ENCODE data around the gene PAIP2. TPM values are rescaled to one million over a fixed set of nuclear protein-coding genes. Genes with fewer than 3 reads are reported as not detected.

Gene PAIP2
- total RNA-seq, 1 experiment from 2014 or later: 73.6 TPM

DNA sequence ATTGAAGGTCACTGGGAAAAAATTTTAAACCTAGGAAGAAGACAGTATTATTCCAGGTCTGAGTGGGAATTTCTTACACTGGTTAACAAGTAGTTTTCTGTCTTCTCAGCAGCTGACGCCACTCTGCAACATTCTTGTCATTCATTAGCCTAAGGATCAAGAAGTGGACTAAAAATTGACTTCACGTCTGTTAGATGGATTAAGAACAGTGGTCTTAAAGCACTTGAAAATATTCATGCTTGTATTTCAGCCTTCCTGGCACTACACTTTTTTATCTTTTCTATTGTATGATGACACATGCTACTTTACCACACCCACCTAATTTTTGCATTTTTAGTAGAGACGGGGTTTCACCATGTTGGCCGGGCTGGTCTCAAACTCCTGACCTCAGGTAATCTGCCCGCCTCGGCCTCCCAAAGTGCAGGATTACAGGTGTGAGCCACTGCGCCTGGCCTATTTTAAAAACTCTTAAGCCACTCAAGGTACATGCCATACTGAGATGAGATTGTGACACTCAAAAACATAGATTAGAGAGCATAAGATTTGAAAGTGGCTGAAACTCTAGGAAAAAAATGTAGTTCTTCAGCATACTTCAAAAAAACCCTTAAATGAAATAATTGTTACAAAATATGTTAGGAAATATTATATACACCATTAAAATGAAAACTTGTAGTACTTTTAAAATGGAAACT lies 39.7 kb upstream of the PAIP2 start:
- Mint-ChIP-seq H3K27me3 (ENCODE audit: insufficient read depth, unreplicated experiment) (no peaks in the 10 kb centered on the region), H3K4me3 (ENCODE audit: unreplicated experiment) (no peak overlapping the region), H3K4me1 (ENCODE audit: low read depth, unreplicated experiment) (peaks cover 49% of the 10 kb centered on the region), H3K36me3 (ENCODE audit: insufficient read depth, unreplicated experiment) (peaks cover 51% of the 10 kb centered on the region), H3K27ac (ENCODE audit: unreplicated experiment) (no peak overlapping the region), H3K9me3 (ENCODE audit: unreplicated experiment) (no peaks in the 10 kb centered on the region)
- CTCF ChIA-PET: no interaction called here
- TF ChIP-seq, protein P1, sequence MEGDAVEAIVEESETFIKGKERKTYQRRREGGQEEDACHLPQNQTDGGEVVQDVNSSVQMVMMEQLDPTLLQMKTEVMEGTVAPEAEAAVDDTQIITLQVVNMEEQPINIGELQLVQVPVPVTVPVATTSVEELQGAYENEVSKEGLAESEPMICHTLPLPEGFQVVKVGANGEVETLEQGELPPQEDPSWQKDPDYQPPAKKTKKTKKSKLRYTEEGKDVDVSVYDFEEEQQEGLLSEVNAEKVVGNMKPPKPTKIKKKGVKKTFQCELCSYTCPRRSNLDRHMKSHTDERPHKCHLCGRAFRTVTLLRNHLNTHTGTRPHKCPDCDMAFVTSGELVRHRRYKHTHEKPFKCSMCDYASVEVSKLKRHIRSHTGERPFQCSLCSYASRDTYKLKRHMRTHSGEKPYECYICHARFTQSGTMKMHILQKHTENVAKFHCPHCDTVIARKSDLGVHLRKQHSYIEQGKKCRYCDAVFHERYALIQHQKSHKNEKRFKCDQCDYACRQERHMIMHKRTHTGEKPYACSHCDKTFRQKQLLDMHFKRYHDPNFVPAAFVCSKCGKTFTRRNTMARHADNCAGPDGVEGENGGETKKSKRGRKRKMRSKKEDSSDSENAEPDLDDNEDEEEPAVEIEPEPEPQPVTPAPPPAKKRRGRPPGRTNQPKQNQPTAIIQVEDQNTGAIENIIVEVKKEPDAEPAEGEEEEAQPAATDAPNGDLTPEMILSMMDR (IDR thresholded peaks at IDR 0.05; ENCODE audit: insufficient read depth in 1 of 2, low read depth in 1 of 2, low read length in 1 of 2, severe bottlenecking in 1 of 2, unreplicated experiment in 1 of 2): no peak
- Histone ChIP-seq H3K9me3 (no peaks in the 10 kb centered on the region), H3K27me3 (replicated peaks; ENCODE audit: control insufficient read depth, insufficient read depth, low read length) (no peaks in the 10 kb centered on the region), H3K4me1 (peaks cover 23% of the 10 kb centered on the region), H3K36me3 (ENCODE audit: control insufficient read depth, insufficient read depth, low read length) (no peaks in the 10 kb centered on the region; the same call in 1 of the 2 replicates), H3K4me3 (ENCODE audit: low read depth, low read length) (no peak overlapping the region)
- intact Hi-C loops (cut with micrococcal nuclease; ENCODE audit: unreplicated experiment): no loop called here
- DNase-seq: no peak
- no TSS peak for BruUV-seq (replicated peaks)
- POLR2A ChIA-PET: no interaction called here

GRCh38 chr5:139304391-139305324 lies 37.0 kb upstream of the PAIP2 start:
- H3K4me3 ChIP-seq (ENCODE audit: low read depth, low read length): no peak overlapping the region
- DNase-seq: no peak
- peaks cover 39% of the 10 kb centered on the region for H3K4me1 Mint-ChIP-seq (ENCODE audit: low read depth, unreplicated experiment)
- H3K9me3 ChIP-seq: no peaks in the 10 kb centered on the region
- ChIA-PET POLR2A (interaction anchor here (0.6 to 1.2 kb wide), 4 partner anchors 8 to 21 kb away, joined by 4 to 6 read pairs (median 5); no protein-coding TSS in a partner anchor), CTCF (no interaction called here)
- H3K9me3 Mint-ChIP-seq (ENCODE audit: unreplicated experiment): no peaks in the 10 kb centered on the region
- H3K4me1 ChIP-seq: peaks cover 23% of the 10 kb centered on the region
- intact Hi-C loops (cut with micrococcal nuclease; ENCODE audit: unreplicated experiment): no loop called here
- H3K27me3 Mint-ChIP-seq (ENCODE audit: insufficient read depth, unreplicated experiment): no peaks in the 10 kb centered on the region
- H3K27ac Mint-ChIP-seq (ENCODE audit: unreplicated experiment): no peak overlapping the region
- TF ChIP-seq, protein P1 (IDR thresholded peaks at IDR 0.05; ENCODE audit: insufficient read depth in 1 of 2, low read depth in 1 of 2, low read length in 1 of 2, severe bottlenecking in 1 of 2, unreplicated experiment in 1 of 2): no peak
- H3K36me3 ChIP-seq (ENCODE audit: control insufficient read depth, insufficient read depth, low read length): no peaks in the 10 kb centered on the region; the same call in 1 of the 2 replicates
- H3K4me3 Mint-ChIP-seq (ENCODE audit: unreplicated experiment): no peak overlapping the region
- no TSS peak for BruUV-seq (replicated peaks)
- H3K27me3 ChIP-seq (replicated peaks; ENCODE audit: control insufficient read depth, insufficient read depth, low read length): no peaks in the 10 kb centered on the region
- H3K36me3 Mint-ChIP-seq (ENCODE audit: insufficient read depth, unreplicated experiment): peaks cover 48% of the 10 kb centered on the region

GRCh38 chr5:139306197-139306596 lies 35.5 kb upstream of the PAIP2 start:
- no peaks in the 10 kb centered on the region for H3K9me3 ChIP-seq
- no peaks in the 10 kb centered on the region for H3K27me3 ChIP-seq (replicated peaks; ENCODE audit: control insufficient read depth, insufficient read depth, low read length)
- TF ChIP-seq, protein P1 (IDR thresholded peaks at IDR 0.05; ENCODE audit: insufficient read depth in 1 of 2, low read depth in 1 of 2, low read length in 1 of 2, severe bottlenecking in 1 of 2, unreplicated experiment in 1 of 2): no peak
- Mint-ChIP-seq H3K27ac (ENCODE audit: unreplicated experiment) (no peak overlapping the region), H3K4me1 (ENCODE audit: low read depth, unreplicated experiment) (peaks cover 38% of the 10 kb centered on the region), H3K36me3 (ENCODE audit: insufficient read depth, unreplicated experiment) (peaks cover 49% of the 10 kb centered on the region), H3K9me3 (ENCODE audit: unreplicated experiment) (no peaks in the 10 kb centered on the region), H3K27me3 (ENCODE audit: insufficient read depth, unreplicated experiment) (no peaks in the 10 kb centered on the region), H3K4me3 (ENCODE audit: unreplicated experiment) (no peak overlapping the region)
- CTCF ChIA-PET: no interaction called here
- peaks cover 24% of the 10 kb centered on the region for H3K4me1 ChIP-seq
- no peak overlapping the region for H3K4me3 ChIP-seq (ENCODE audit: low read depth, low read length)
- POLR2A ChIA-PET: no interaction called here
- no peak for DNase-seq
- intact Hi-C loops (cut with micrococcal nuclease; ENCODE audit: unreplicated experiment): no loop called here
- no TSS peak for BruUV-seq (replicated peaks)
- no peaks in the 10 kb centered on the region; the same call in 1 of the 2 replicates for H3K36me3 ChIP-seq (ENCODE audit: control insufficient read depth, insufficient read depth, low read length)
